Stomach (tissue), 9 donors: ENCODE measurements around the gene IARS1. TPM values are rescaled to one million over a fixed set of nuclear protein-coding genes. Genes with fewer than 3 reads are reported as not detected.

Experiments
- DNase-seq, 2 donors: peaks; one replicate each; pipeline versions ENCODE4 v3.0.0 to v3.0.0-alpha.2; 2013 to 2019
- H3K27ac ChIP-seq, 5 donors: fragments of 200-600 bp in 4 of 5; sonication (generic) in 4 of 5; one replicate each; pipeline ENCODE4 v1.5.1; 2013 to 2019; ENCODE audit warnings: mild to moderate bottlenecking in 1 of 5, moderate library complexity in 1 of 5
- H3K27me3 ChIP-seq, 3 donors: fragments of 200-600 bp; sonication (generic); one replicate each; pipeline ENCODE4 v1.5.1; 2017 to 2019; ENCODE audit warnings: mixed run types in 1 of 3
- H3K36me3 ChIP-seq, 4 donors: fragments of 200-600 bp; sonication (generic); 1 replicate in 3 of 4; 2 replicates in 1 of 4; pipeline ENCODE4 v1.5.1; 2016 to 2019
- H3K4me1 ChIP-seq, 4 donors: fragments of 200-600 bp; sonication (generic); one replicate each; pipeline ENCODE4 v1.5.1; 2016 to 2019
- H3K4me3 ChIP-seq, 4 donors: fragments of 200-600 bp; sonication (generic) in 3 of 4; one replicate each; pipeline ENCODE4 v1.5.1; 2016 to 2019; ENCODE audit warnings: mild to moderate bottlenecking in 1 of 4
- H3K9me3 ChIP-seq, 4 donors: fragments of 200-600 bp; sonication (generic); one replicate each; pipeline ENCODE4 v1.5.1; 2016 to 2019
- EP300 ChIP-seq: sonication (generic); formaldehyde crosslinking; IDR thresholded peaks from one replicate; pipeline ENCODE4 v1.6.1; 2017; ENCODE audit warnings: antibody characterized with exemption
- POLR2A ChIP-seq, 4 donors: fragments of 450-650 bp; IDR thresholded peaks; one replicate each; pipeline ENCODE4 v1.6.1; 2016; ENCODE audit warnings: antibody characterized with exemption in 4 of 4, control low read depth in 2 of 4, mild to moderate bottlenecking in 1 of 4, moderate library complexity in 1 of 4
- POLR2AphosphoS5 ChIP-seq, 3 donors: sonication (generic); formaldehyde crosslinking; IDR thresholded peaks; one replicate each; pipeline ENCODE4 v1.6.1; 2016; ENCODE audit warnings: antibody characterized with exemption in 3 of 3
- WGBS, 5 donors: extraction: QIAGEN DNeasy Blood & Tissue Kit in 3 of 5; methylation state at CpG; one replicate each; pipeline versions ENCODE4 v1.1.5 to v1.1.7; 2013 to 2018; 5-methylcytosine and 5-hydroxymethylcytosine counted together
- intact Hi-C: fragments of 100-400 bp; cut with DNase I; formaldehyde crosslinking; loops from one replicate; pipeline ENCODE4 v1.15.1; 2023; ENCODE audit warnings: low total_unique reads
- polyA plus RNA-seq, 3 donors: library from polyadenylated mRNA; stranded (reverse); fragments of 200-250 nt; gene quantifications; one replicate each; pipeline ENCODE4 v1.2.3, GENCODE V29; 2013
- total RNA-seq, 5 donors: library from RNA; depleted of rRNA; stranded (reverse); fragments of >200 nt; gene quantifications; one replicate each; pipeline versions ENCODE4 v1.1.0 to v1.2.3, GENCODE V29; 2014 to 2016
- TF ChIP-seq, protein P1 (sequence below), 7 experiments: fragments of 450-650 bp in 4 of 7; fragments of 200-600 bp in 3 of 7; sonication (generic) in 3 of 7; IDR thresholded peaks; one replicate each; pipeline ENCODE4 v1.5.1; 2016 to 2019; ENCODE audit warnings: antibody characterized with exemption in 7 of 7, control low read depth in 2 of 7, mild to moderate bottlenecking in 1 of 7
- donor health status: healthy with polysubstance abuse.
- donor health status: Bipolar disorder and iron deficiency.
- donor health status: healthy.

Gene IARS1
- total and polyA plus RNA-seq, 8 donors, result 11.0 to 328 (median 71.2) TPM

DNA sequence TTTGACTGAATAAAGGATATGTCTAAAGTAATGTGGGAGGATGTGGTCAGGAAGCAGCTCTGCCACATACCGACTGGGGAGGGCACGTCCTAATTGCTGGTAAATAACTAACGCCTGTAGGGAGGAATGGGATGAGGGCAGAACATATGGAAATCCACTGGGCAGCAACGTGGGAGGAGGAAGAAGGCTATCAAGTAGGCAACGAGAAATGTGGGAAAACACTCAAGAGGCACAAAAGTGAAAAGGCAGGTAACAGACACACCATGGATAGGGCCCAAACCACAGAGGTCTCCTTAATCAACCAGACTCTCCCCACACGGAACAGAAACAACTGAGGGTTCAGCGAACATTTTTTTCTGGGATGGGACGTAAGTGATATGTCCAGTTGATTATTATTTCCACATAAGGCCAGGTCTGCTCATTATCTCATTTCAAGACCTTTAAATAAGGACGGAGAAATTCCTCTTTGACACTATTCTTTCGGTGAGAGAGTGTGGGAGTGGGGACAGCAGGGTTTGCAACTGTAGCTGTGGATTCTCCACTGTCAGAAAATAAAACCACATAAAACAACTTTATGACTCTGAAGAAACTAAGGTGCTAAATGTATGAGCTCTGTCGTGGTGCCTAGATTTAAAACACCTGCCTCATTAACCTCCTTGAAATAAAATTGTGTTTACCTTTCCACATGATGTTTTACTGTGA, 17.0 kb downstream of the IARS1 start:
- H3K4me3 ChIP-seq, result no peak overlapping the region
- 66 to 73% (median 70%) methylated on average over 11 of the region's 11 CpGs for WGBS, 5 donors
- DNase-seq, result no peak
- no peak overlapping the region for H3K27ac ChIP-seq
- TF ChIP-seq POLR2A (IDR thresholded peaks at IDR 0.05) (no peak), POLR2AphosphoS5 (IDR thresholded peaks at IDR 0.05) (no peak), EP300 (no peak)
- TF ChIP-seq, protein P1, sequence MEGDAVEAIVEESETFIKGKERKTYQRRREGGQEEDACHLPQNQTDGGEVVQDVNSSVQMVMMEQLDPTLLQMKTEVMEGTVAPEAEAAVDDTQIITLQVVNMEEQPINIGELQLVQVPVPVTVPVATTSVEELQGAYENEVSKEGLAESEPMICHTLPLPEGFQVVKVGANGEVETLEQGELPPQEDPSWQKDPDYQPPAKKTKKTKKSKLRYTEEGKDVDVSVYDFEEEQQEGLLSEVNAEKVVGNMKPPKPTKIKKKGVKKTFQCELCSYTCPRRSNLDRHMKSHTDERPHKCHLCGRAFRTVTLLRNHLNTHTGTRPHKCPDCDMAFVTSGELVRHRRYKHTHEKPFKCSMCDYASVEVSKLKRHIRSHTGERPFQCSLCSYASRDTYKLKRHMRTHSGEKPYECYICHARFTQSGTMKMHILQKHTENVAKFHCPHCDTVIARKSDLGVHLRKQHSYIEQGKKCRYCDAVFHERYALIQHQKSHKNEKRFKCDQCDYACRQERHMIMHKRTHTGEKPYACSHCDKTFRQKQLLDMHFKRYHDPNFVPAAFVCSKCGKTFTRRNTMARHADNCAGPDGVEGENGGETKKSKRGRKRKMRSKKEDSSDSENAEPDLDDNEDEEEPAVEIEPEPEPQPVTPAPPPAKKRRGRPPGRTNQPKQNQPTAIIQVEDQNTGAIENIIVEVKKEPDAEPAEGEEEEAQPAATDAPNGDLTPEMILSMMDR (IDR thresholded peaks at IDR 0.05), result no peak
- no peaks in the 10 kb centered on the region for H3K4me1 ChIP-seq
- no peaks in the 10 kb centered on the region for H3K9me3 ChIP-seq
- H3K36me3 ChIP-seq, result peaks cover 51 to 100% (median 100%) of the 10 kb centered on the region in 4 donors
- no peaks in the 10 kb centered on the region for H3K27me3 ChIP-seq
- intact Hi-C loops, result no loop called here

DNA sequence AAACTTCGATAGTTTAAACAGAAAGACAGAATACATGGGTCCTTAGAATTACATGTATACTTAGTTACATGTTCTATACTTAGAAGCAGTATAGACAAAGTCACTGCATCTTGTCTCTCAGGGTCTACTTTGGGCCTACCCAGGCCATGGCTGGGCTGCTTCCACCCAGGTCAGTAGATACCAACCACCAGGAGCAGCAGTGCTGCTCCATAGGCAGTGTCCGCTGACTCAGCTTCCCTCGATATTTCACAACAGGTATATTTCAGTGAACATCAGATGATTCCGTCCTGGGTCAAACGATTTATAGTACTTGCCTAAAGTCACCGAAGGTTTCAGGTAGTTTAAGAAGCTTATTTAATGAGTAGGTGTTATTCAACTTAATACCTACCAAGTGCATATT, 18.0 kb downstream of the IARS1 start:
- Histone ChIP-seq H3K9me3 (no peaks in the 10 kb centered on the region), H3K4me1 (no peaks in the 10 kb centered on the region), H3K27me3 (no peaks in the 10 kb centered on the region), H3K27ac (no peak overlapping the region), H3K36me3 (peaks cover 60 to 100% (median 100%) of the 10 kb centered on the region in 4 donors), H3K4me3 (no peak overlapping the region)
- intact Hi-C loops, result no loop called here
- TF ChIP-seq, protein P1 (IDR thresholded peaks at IDR 0.05), result no peak
- TF ChIP-seq POLR2AphosphoS5 (IDR thresholded peaks at IDR 0.05) (no peak), POLR2A (IDR thresholded peaks at IDR 0.05) (no peak)
- no peak for DNase-seq
- WGBS, 5 donors, result 89 to 94% (median 91%) methylated on average over 6 of the region's 6 CpGs

DNA sequence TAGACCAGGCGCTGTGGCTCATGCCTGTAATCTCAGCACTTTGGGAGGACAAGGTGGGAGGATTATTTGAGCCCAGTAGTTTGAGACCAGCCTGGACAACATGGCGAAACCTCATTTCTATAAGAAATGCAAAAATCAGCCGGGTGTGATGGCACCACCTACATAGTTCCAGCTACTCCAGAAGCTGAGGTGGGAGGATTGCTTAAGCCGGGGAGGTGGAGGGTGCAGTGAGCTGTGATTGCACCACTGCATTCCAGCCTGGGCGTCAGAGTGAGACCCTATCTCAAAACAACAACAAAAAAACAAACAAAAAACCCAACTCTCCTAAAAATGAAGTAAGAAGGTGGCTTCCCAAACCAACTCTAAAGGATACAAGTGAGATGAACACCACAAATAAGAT, 23.0 kb downstream of the IARS1 start:
- TF ChIP-seq POLR2A (IDR thresholded peaks at IDR 0.05) (no peak), POLR2AphosphoS5 (IDR thresholded peaks at IDR 0.05) (no peak), EP300 (no peak)
- TF ChIP-seq, protein P1 (IDR thresholded peaks at IDR 0.05), result no peak

DNA sequence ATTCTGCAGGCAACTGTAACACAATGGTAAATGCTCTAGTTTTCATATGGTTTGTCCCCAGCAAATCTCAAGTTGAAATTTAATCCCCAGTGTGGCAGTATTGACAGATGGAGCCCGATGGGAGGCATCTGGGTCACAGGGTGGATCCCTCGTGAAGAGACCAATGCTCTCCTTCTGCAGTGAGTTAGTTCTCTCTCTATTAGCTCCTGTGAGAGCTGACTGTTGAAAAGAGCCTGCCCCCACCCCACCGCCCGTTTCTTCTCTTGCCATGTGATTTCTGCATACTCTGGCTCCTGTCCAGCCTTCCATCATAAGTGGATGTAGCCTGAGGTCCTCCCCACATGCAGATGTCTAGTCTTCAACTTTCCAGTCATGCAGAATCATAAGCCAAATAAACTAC, 27.0 kb downstream of the IARS1 start:
- TF ChIP-seq, protein P1 (IDR thresholded peaks at IDR 0.05), result no peak
- Histone ChIP-seq H3K36me3 (peaks cover 95 to 100% (median 100%) of the 10 kb centered on the region in 4 donors), H3K4me1 (no peaks in the 10 kb centered on the region), H3K9me3 (no peaks in the 10 kb centered on the region), H3K27me3 (no peaks in the 10 kb centered on the region), H3K4me3 (no peak overlapping the region), H3K27ac (no peak overlapping the region)
- intact Hi-C loops, result no loop called here
- WGBS, 5 donors, result 65 to 81% (median 74%) methylated on average over 4 of the region's 4 CpGs
- DNase-seq, result no peak

More for the DNA sequence above, 23.0 kb downstream of the IARS1 start:
- no peak for DNase-seq
- Histone ChIP-seq H3K4me3 (no peak overlapping the region), H3K36me3 (peaks cover 76 to 100% (median 100%) of the 10 kb centered on the region in 4 donors), H3K9me3 (no peaks in the 10 kb centered on the region), H3K27ac (no peak overlapping the region), H3K4me1 (no peaks in the 10 kb centered on the region), H3K27me3 (no peaks in the 10 kb centered on the region)
- WGBS, 5 donors, result 93 to 98% (median 95%) methylated on average over 5 of the region's 5 CpGs
- intact Hi-C loops, result no loop called here
